ENCODE results near the gene GALNT18.

GALNT18 gene

GRCh38 chr11:11260903-11261302 lies 360.9 kb downstream of the GALNT18 start:
- H3K27me3 ChIP-seq (ENCODE audit: insufficient read depth, low read depth) = no peaks in the 10 kb centered on the region
- H3K9ac ChIP-seq = no peak overlapping the region
- H3K79me2 ChIP-seq (ENCODE audit: insufficient read depth, low read depth) = no peaks in the 10 kb centered on the region
- H3K36me3 ChIP-seq (ENCODE audit: insufficient read depth) = no peaks in the 10 kb centered on the region
- H3K4me3 ChIP-seq (IDR thresholded peaks at IDR 0.05; ENCODE audit: insufficient read depth, low read depth, low read length) = no peak overlapping the region
- no peak overlapping the region for H3K4me2 ChIP-seq
- H4K20me1 ChIP-seq (ENCODE audit: insufficient read depth) = no peaks in the 10 kb centered on the region
- H3K27ac ChIP-seq = no peak overlapping the region
- H3K4me1 ChIP-seq (ENCODE audit: low read depth, poor library complexity, severe bottlenecking) = no peaks in the 10 kb centered on the region
- no peak overlapping the region for H2AFZ ChIP-seq (ENCODE audit: low read depth)
- TF ChIP-seq, protein P1, sequence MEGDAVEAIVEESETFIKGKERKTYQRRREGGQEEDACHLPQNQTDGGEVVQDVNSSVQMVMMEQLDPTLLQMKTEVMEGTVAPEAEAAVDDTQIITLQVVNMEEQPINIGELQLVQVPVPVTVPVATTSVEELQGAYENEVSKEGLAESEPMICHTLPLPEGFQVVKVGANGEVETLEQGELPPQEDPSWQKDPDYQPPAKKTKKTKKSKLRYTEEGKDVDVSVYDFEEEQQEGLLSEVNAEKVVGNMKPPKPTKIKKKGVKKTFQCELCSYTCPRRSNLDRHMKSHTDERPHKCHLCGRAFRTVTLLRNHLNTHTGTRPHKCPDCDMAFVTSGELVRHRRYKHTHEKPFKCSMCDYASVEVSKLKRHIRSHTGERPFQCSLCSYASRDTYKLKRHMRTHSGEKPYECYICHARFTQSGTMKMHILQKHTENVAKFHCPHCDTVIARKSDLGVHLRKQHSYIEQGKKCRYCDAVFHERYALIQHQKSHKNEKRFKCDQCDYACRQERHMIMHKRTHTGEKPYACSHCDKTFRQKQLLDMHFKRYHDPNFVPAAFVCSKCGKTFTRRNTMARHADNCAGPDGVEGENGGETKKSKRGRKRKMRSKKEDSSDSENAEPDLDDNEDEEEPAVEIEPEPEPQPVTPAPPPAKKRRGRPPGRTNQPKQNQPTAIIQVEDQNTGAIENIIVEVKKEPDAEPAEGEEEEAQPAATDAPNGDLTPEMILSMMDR (conservative IDR thresholded peaks at IDR 0.05; ENCODE audit: low read depth, low read length) = no peak

- Histone ChIP-seq H3K27ac (no peak overlapping the region), H3K4me2 (no peak overlapping the region), H3K4me1 (ENCODE audit: low read depth, poor library complexity, severe bottlenecking) (peaks cover 34% of the 10 kb centered on the region), H2AFZ (ENCODE audit: low read depth) (no peak overlapping the region), H3K79me2 (ENCODE audit: insufficient read depth, low read depth) (no peaks in the 10 kb centered on the region), H3K4me3 (IDR thresholded peaks at IDR 0.05; ENCODE audit: insufficient read depth, low read depth, low read length) (no peak overlapping the region), H3K9ac (no peak overlapping the region), H4K20me1 (ENCODE audit: insufficient read depth) (no peaks in the 10 kb centered on the region), H3K36me3 (ENCODE audit: insufficient read depth) (no peaks in the 10 kb centered on the region), H3K27me3 (ENCODE audit: insufficient read depth, low read depth) (no peaks in the 10 kb centered on the region)
- TF ChIP-seq, protein P1 (conservative IDR thresholded peaks at IDR 0.05; ENCODE audit: low read depth, low read length) = no peak
These were observed 367.8 kb downstream of the GALNT18 start for GRCh38 chr11:11253995-11254394.

DNA sequence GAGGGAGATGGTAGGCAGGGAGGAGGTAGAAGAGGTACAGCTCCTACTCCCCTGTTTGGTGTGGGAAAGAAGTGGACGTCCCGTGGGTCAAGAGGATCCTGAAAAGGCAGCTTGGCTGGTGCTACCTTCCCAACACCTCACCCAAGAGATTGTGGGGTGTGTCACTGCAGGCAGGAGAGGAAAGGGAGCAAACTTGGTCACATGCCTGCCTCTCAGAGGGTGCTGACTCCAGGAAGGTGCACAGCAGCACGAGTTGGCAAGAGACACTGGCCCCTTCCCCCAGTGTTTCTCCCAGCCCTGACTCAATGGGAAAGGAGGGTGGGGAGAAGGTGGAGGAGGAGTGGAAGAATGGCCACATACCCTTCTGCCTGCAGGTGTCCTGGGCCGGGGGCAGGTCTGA lies 368.3 kb downstream of the GALNT18 start:
- H3K79me2 ChIP-seq (ENCODE audit: insufficient read depth, low read depth) = no peaks in the 10 kb centered on the region
- no peak overlapping the region for H2AFZ ChIP-seq (ENCODE audit: low read depth)
- no peak overlapping the region for H3K4me3 ChIP-seq (IDR thresholded peaks at IDR 0.05; ENCODE audit: insufficient read depth, low read depth, low read length)
- H4K20me1 ChIP-seq (ENCODE audit: insufficient read depth) = no peaks in the 10 kb centered on the region
- H3K36me3 ChIP-seq (ENCODE audit: insufficient read depth) = no peaks in the 10 kb centered on the region
- H3K4me1 ChIP-seq (ENCODE audit: low read depth, poor library complexity, severe bottlenecking) = peaks cover 34% of the 10 kb centered on the region
- no peak overlapping the region for H3K9ac ChIP-seq
- no peak overlapping the region for H3K27ac ChIP-seq
- TF ChIP-seq, protein P1 (conservative IDR thresholded peaks at IDR 0.05; ENCODE audit: low read depth, low read length) = no peak
- H3K27me3 ChIP-seq (ENCODE audit: insufficient read depth, low read depth) = no peaks in the 10 kb centered on the region
- H3K4me2 ChIP-seq = no peak overlapping the region

DNA sequence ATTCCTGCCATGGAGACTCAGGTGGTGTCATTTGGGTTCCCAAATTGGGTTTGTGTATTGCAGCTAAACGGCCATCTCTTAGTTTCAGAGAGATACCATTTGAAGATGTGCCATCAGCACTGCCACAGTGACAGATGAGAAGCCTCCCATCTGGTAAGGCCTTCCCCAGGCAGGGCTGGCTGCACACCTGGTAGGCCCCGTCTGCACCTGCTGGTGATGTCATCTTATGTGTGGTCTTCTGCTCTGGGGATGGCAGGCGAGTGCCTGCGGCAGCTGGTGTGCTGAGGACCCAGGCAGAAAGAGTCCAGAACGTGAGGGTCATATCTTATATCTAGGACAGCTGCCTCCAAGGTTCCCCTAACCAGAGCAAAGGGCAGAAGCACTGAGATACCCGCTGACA lies 369.4 kb downstream of the GALNT18 start:
- Histone ChIP-seq H3K36me3 (ENCODE audit: insufficient read depth) (no peaks in the 10 kb centered on the region), H3K4me3 (IDR thresholded peaks at IDR 0.05; ENCODE audit: insufficient read depth, low read depth, low read length) (no peak overlapping the region), H3K9ac (no peak overlapping the region), H3K27ac (no peak overlapping the region; the same call in 1 of the 2 replicates), H3K79me2 (ENCODE audit: insufficient read depth, low read depth) (no peaks in the 10 kb centered on the region), H3K27me3 (ENCODE audit: insufficient read depth, low read depth) (no peaks in the 10 kb centered on the region), H3K4me1 (ENCODE audit: low read depth, poor library complexity, severe bottlenecking) (peaks cover 34% of the 10 kb centered on the region), H3K4me2 (no peak overlapping the region; the same call in 1 of the 2 replicates), H4K20me1 (ENCODE audit: insufficient read depth) (no peaks in the 10 kb centered on the region), H2AFZ (ENCODE audit: low read depth) (no peak overlapping the region)
- TF ChIP-seq, protein P1 (conservative IDR thresholded peaks at IDR 0.05; ENCODE audit: low read depth, low read length) = no peak

All from KMS-11 (cell line).